Lower leg skin (tissue), 4 donors: ENCODE data around the gene NFATC2. TPM values are rescaled to one million over a fixed set of nuclear protein-coding genes. Genes with fewer than 3 reads are reported as not detected.
"Not testable (repeated sequence)": the region's sequence is repeated elsewhere in the genome, so short reads cannot be mapped to it uniquely, and the experiment has no call there.

Experiments
- DNase-seq, 2 donors: peaks; one replicate each; pipeline ENCODE4 v3.0.0-alpha.2; 2019; ENCODE audit warnings: low spot score in 2 of 2
- H3K4me3 ChIP-seq: fragments of 200-600 bp; sonication (generic); 2 replicates; pipeline ENCODE4 v1.5.1; 2017; ENCODE audit warnings: mild to moderate bottlenecking, low read depth; ENCODE audit not compliant: poor library complexity, severe bottlenecking
- CTCF ChIP-seq, 3 donors: fragments of 450-650 bp; IDR thresholded peaks; one replicate each; pipeline ENCODE4 v1.5.1; 2016; ENCODE audit warnings: antibody characterized with exemption in 3 of 3, mild to moderate bottlenecking in 3 of 3, moderate library complexity in 2 of 3
- POLR2A ChIP-seq, 2 donors: fragments of 450-650 bp; IDR thresholded peaks; one replicate each; pipeline ENCODE4 v1.6.1; 2016 to 2017; ENCODE audit warnings: antibody characterized with exemption in 2 of 2, mild to moderate bottlenecking in 1 of 2, moderate library complexity in 1 of 2
- WGBS, 2 donors: methylation state at CpG; one replicate each; pipeline ENCODE4 v1.1.5; 2018; 5-methylcytosine and 5-hydroxymethylcytosine counted together
- intact Hi-C: fragments of 100-400 bp; cut with DNase I; formaldehyde crosslinking; loops from one replicate; pipeline ENCODE4 v1.15.0; 2023; ENCODE audit warnings: low total_unique reads
- total RNA-seq, 4 donors: library from RNA; depleted of rRNA; stranded (reverse); fragments of >200 nt; gene quantifications; one replicate each; pipeline ENCODE4 v1.1.0, GENCODE V29; 2016

The NFATC2 gene
- total RNA-seq, 4 donors from 2014 or later, result 4.0 to 10.4 (median 5.1) TPM

- TF ChIP-seq POLR2A (IDR thresholded peaks at IDR 0.05) (no peak), CTCF (IDR thresholded peaks at IDR 0.05) (no peak)
- DNase-seq, result no peak
- H3K4me3 ChIP-seq, result no peak overlapping the region
- intact Hi-C loops, result no loop called here
- WGBS, 2 donors, result 73% methylated on average over 6 of the region's 6 CpGs
These were observed 191.4 kb downstream of the NFATC2 start for GRCh38 chr20:51350941-51351631.

- no peak for DNase-seq
- intact Hi-C loops, result no loop called here
- TF ChIP-seq POLR2A (IDR thresholded peaks at IDR 0.05), result no peak
- no peak for TF ChIP-seq CTCF (IDR thresholded peaks at IDR 0.05)
- WGBS, 2 donors, result 82 to 92% methylated on average over 4 of the region's 4 CpGs
- no peak overlapping the region for H3K4me3 ChIP-seq
These were observed 193.6 kb downstream of the NFATC2 start for GRCh38 chr20:51348876-51349275.

GRCh38 chr20:51347831-51348230 is 194.7 kb downstream of the NFATC2 start:
- DNase-seq, result no peak
- no peak overlapping the region for H3K4me3 ChIP-seq
- TF ChIP-seq POLR2A (IDR thresholded peaks at IDR 0.05), result no peak
- no peak for TF ChIP-seq CTCF (IDR thresholded peaks at IDR 0.05)
- 93 to 94% methylated on average over 1 of the region's 1 CpG for WGBS, 2 donors
- intact Hi-C loops, result no loop called here

- 64% methylated on average over 8 of the region's 8 CpGs for WGBS, 2 donors
- no peak for TF ChIP-seq POLR2A (IDR thresholded peaks at IDR 0.05)
- no peak for TF ChIP-seq CTCF (IDR thresholded peaks at IDR 0.05)
- intact Hi-C loops, result no loop called here
- no peak overlapping the region for H3K4me3 ChIP-seq
- no peak for DNase-seq
These were observed 195.6 kb downstream of the NFATC2 start for GRCh38 chr20:51346686-51347485.

- TF ChIP-seq CTCF (IDR thresholded peaks at IDR 0.05) (no peak), POLR2A (IDR thresholded peaks at IDR 0.05) (no peak)
- 21 to 24% methylated on average over 8 of the region's 8 CpGs for WGBS, 2 donors
- no peak overlapping the region for H3K4me3 ChIP-seq
- DNase-seq, result no peak
- intact Hi-C loops, result no loop called here
These were observed 196.9 kb downstream of the NFATC2 start for GRCh38 chr20:51345601-51346101.

GRCh38 chr20:51343802-51344201 is 198.7 kb downstream of the NFATC2 start:
- intact Hi-C loops, DNase-seq, H3K4me3 ChIP-seq: not testable (repeated sequence)
- WGBS, 2 donors, result 68 to 72% methylated on average over 3 of the region's 3 CpGs
